Thyroid gland (tissue), 4 donors: ENCODE measurements around the gene SENP5.

Source experiments
- POLR2A ChIP-seq, 2 donors: fragments of 450-650 bp; IDR thresholded peaks; one replicate each; pipeline ENCODE4 v1.6.1; 2017; ENCODE audit warnings: antibody characterized with exemption in 2 of 2, mild to moderate bottlenecking in 2 of 2, moderate library complexity in 1 of 2
- TF ChIP-seq, protein P1 (sequence below), 6 experiments: fragments of 200-600 bp in 3 of 6; fragments of 450-650 bp in 3 of 6; sonication (generic) in 3 of 6; IDR thresholded peaks; one replicate each; pipeline ENCODE4 v1.5.1; 2016 to 2019; ENCODE audit warnings: antibody characterized with exemption in 6 of 6, mild to moderate bottlenecking in 2 of 6, inconsistent platforms in 1 of 6, moderate library complexity in 1 of 6

DNA sequence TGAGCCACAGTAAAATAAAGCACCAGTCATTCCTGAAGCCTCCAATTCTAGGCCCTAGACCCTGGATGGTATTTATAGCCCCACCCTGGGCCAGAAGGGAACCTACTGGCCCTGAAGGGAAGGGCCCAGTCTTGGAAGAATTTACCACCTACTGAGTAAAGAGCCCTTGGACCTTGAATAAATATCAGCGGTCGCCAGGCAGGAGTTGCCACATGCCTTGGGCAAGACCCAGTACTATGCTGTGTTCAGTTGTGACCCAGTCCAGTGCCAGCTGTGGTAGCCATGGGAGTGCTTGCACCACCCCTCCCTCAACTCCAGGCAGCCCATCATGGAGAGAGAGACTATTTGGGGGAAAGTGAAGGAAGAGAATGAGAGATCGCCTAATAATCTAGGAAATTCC, 47.7 kb downstream of the SENP5 start:
- TF ChIP-seq, protein P1, sequence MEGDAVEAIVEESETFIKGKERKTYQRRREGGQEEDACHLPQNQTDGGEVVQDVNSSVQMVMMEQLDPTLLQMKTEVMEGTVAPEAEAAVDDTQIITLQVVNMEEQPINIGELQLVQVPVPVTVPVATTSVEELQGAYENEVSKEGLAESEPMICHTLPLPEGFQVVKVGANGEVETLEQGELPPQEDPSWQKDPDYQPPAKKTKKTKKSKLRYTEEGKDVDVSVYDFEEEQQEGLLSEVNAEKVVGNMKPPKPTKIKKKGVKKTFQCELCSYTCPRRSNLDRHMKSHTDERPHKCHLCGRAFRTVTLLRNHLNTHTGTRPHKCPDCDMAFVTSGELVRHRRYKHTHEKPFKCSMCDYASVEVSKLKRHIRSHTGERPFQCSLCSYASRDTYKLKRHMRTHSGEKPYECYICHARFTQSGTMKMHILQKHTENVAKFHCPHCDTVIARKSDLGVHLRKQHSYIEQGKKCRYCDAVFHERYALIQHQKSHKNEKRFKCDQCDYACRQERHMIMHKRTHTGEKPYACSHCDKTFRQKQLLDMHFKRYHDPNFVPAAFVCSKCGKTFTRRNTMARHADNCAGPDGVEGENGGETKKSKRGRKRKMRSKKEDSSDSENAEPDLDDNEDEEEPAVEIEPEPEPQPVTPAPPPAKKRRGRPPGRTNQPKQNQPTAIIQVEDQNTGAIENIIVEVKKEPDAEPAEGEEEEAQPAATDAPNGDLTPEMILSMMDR (IDR thresholded peaks at IDR 0.05): no peak
- no peak for TF ChIP-seq POLR2A (IDR thresholded peaks at IDR 0.05)
